HG02943 (cell line): ENCODE data around the gene CCL19.

Experiments
- ATAC-seq: cut with Tn5 transposase; IDR thresholded peaks from one replicate; pipeline ENCODE4 v1.9.1; 2021; ENCODE audit warnings: mild to moderate bottlenecking, low read depth, moderate library complexity; ENCODE audit not compliant: unreplicated experiment

The CCL19 gene

DNA sequence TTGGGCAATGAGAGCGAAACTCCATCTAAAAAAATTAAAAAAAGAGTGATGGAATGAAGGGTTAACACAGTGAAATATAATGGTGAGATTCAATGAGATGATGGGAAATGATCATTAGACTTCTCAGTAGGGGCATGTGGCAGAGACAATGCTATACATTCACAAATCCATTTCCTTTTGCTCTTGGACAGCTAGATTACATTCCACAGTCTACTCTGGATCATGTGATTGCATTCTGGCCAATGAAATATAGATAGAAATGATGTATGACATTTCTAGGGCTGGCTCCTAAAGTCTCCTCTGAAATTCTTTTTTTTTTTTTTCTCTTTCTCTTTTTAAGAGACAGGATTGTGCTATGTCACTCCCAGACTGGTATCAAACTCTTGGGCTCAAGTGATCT lies 48.4 kb downstream of the CCL19 start:
- ATAC-seq = no peak
